ENCODE results near the gene YES1. TPM values are rescaled to one million over a fixed set of nuclear protein-coding genes. Genes with fewer than 3 reads are reported as not detected.
"Not testable (repeated sequence)": the region's sequence is repeated elsewhere in the genome, so short reads cannot be mapped to it uniquely, and the experiment has no call there.

The YES1 gene
- total RNA-seq, 1 donor from 2014 or later = 12.8 TPM

GRCh38 chr18:795383-795782 is 16.7 kb downstream of the YES1 start:
- intact Hi-C loops (cut with micrococcal nuclease) = not testable (repeated sequence)

DNA sequence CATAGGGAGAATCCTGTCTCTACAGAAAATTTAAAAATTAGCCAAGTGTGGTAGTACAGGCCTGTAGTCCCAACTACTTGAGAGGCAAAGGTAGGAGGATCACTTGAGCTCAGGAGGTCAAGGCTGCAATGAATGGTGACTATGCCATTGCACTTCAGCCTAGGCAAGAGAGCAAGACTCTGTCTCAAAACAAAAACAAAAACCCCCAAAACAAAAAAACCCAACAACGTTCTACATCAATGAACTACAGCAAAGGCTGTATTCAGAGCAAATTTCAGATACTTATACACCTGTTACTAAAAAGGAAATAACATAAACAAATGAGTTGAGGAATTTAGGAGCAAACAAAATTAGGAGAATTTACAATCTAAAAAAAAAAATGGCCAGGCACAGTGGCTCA is 22.6 kb downstream of the YES1 start:
- intact Hi-C loops (cut with micrococcal nuclease) = no loop called here

GRCh38 chr18:785242-785641 is 26.8 kb downstream of the YES1 start:
- intact Hi-C loops (cut with micrococcal nuclease) = no loop called here

DNA sequence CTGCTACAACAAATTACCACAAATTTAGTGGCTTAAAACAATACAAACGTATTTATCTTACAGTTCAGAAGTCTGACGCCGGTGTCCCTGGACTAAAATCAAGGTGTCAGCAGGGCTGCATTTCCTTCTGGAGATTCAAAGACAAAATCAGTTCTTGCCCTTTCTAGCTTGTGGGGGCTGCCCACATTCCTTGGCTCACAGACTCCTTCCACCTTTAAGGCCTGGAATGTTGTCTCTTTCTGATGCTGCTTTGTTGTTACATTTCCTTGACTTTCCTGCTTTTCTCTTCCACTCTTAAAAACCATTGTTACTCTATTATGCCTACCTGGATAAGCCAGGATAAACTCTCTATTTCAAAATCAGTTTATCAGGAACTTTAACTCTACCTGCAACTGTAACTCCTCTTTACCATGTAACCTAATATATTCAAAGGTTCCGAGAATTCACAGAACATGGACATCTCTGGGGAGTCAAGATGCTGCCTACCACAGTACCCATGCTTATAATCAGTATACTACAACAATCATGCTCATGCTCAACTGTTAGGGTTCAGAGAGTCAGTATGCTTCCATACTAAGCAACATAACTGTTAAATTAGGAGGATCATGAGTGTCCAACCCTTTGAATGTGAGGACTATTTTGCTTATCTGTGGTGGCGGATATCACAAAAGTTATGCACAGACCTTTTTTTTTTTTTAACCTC is 27.4 kb downstream of the YES1 start:
- intact Hi-C loops (cut with micrococcal nuclease) = no loop called here

- intact Hi-C loops (cut with micrococcal nuclease) = no loop called here
Observed at GRCh38 chr18:778194-778927, 33.7 kb downstream of the YES1 start.

- intact Hi-C loops (cut with micrococcal nuclease) = no loop called here
Observed at GRCh38 chr18:777021-777420, 35.0 kb downstream of the YES1 start.

GRCh38 chr18:776044-776443 is 36.0 kb downstream of the YES1 start:
- intact Hi-C loops (cut with micrococcal nuclease) = not testable (repeated sequence)

GRCh38 chr18:774811-775210 is 37.2 kb downstream of the YES1 start:
- intact Hi-C loops (cut with micrococcal nuclease) = no loop called here

DNA sequence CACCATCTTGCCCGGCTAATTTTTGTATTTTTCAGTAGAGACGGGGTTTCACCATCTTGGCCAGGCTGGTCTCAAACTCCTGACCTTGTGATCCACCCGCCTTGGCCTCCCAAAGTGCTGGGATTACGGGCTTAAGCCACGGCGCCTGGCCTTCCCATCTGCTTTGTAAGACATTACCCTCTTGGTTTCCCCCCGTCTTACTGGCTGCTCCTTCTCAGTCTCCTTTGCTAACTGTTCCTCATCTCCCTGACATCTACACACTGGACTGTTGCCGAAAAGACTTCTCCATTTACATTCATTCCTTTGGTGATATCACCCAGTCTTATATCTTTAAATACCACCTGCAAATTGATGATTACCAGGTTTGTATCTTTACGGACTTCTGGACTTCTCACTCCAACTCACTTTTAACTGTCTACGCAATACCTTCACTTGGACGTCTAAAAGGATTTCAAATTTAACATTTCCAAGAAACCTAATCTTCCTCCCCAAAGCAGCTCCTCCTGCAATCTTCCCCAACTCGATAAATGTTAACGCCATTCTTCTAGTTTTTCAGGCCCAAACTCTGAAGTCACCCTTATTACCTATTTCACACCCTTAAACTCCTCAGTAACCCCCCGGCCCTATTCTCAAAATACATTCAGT is 37.9 kb downstream of the YES1 start:
- intact Hi-C loops (cut with micrococcal nuclease) = no loop called here

DNA sequence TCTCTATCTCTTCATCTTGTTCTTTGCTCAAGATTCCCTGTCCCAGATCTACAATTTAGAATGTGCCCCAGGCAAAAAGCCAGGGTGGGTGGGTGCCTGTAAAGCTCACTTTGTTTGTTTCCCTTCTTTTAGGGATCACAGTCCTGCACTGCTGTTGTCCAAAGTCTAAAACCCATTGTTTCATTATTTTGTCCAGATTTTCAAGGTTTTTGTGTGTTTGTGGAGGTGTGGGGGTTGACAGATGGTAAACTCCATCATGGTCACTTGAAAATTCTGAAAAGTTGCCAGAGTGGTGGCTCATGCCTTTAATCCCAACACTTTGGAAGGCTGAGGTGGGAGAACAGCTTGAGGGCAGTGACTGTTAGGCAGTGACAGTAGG is 41.5 kb downstream of the YES1 start:
- intact Hi-C loops (cut with micrococcal nuclease) = no loop called here

- intact Hi-C loops (cut with micrococcal nuclease) = no loop called here
Observed at GRCh38 chr18:767961-768360, 44.1 kb downstream of the YES1 start.

DNA sequence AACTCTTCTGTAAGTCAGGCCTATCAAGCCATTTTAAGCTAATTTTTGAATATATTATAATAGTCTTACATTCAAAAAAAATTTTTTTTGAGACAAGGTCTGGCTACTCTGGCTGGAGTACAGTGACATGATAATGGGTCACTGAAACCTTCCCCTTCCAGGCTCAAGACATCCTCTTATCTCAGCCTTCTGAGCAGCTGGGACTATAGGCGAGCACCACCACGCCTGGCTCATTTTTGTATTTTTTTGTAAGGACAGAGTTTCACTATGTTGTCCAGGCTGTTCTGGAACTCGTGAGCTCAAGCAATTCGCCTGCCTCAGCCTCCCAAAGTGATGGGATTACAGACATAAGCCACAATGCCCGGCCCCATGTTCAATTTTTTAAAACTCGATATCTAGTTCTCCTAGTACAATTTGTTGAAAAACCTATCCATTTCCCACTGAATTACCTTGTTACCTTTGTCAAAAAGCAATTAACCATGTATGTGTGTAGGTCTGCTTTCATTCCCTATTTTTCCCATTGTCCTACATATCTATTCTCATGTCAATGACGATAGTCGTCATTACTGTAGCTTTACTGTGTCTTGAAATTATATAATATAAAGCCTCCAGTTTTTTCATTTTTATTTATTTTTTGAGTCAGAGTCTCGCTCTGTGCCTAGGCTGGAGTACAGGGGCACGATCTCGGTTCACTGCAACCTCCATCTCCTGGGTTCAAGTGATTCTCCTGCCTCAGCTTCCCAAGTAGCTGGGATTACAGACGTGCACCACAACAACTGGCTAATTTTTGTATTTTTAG is 44.8 kb downstream of the YES1 start:
- intact Hi-C loops (cut with micrococcal nuclease) = no loop called here

DNA sequence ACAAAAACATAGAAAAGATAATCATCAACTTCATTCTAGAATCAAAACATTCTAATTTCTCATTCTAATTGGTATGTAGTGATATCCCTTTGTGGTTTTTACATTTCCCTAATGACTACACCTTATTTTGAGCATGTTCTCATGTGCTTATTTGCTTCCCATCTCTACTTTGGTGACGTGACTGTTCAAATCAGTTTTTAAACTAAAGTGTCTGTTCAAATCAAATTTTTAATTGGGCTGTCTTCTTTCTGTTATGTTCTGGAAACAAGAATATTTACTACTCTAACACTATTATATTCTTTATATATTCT is 45.5 kb downstream of the YES1 start:
- intact Hi-C loops (cut with micrococcal nuclease) = no loop called here

DNA sequence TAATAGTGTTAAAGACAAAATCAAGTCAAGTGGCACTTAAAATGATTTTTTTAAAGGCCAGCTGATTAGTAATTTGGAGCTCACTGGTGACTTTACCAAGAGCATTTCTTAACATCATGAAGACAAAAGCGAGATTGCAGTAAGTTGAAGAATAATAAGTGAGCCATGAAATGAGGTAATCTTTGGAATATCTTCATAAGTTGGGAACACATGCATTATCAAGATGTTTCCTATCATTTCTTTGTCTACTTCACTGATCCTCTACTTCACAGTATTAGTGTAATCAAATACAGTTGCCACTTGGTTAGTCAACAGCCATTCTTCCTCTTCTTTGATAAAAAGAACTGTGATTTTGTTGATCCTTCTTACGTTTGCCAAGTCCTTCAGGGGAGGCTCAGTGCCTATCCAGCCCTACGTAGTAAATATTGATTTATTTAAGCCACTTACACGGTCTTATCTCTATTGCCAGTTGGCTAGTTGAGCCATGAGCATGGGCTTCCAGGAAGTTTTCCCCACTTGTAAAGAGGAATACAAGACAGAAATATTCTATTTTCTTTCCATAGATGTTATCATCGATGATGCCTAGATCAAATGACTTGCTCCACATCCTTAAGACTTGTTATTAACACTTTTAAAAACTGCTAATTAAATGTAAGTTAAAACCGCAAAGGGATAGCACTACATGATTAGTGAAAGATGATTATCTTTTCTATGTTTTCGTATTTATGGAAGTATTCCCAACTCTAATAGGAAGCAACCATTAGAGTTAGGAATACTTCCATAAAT is 46.1 kb downstream of the YES1 start:
- intact Hi-C loops (cut with micrococcal nuclease) = no loop called here

DNA sequence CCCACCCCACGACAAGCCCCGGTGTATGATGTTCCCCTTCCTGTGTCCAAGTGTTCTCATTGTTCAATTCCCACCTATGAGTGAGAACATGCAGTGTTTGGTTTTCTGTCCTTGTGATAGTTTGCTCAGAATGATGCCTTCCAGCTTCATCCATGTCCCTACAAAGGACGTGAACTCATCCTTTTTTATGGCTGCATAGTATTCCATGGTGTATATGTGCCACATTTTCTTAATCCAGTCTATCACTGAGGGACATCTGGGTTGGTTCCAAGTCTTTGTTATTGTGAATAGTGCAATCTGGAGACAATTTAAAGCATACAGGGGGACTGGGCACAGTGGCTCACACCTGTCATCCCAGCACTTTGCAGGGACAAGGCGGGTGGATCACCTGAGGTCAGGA is 52.2 kb downstream of the YES1 start:
- intact Hi-C loops (cut with micrococcal nuclease) = not testable (repeated sequence)

- intact Hi-C loops (cut with micrococcal nuclease) = no loop called here
Observed at GRCh38 chr18:755506-755905, 56.5 kb downstream of the YES1 start.

DNA sequence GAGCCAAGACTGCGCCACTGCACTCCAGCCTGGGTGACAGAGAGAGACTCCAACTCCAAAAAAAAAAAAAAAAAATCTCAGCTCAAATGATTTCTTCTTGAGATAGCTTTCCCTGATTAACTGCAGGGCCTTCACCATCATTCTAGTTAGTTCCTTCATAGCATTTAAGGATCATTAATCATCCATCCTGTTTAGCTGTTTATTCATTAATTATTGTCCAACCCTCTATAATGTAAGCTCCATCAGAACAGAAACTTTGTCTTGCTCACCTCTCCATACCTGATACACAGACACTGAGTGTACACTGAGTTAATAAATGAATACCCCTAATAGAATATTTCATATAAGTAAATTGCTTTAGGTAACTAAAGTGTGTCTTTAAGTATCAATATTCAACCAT is 57.4 kb downstream of the YES1 start:
- intact Hi-C loops (cut with micrococcal nuclease) = loop anchor here (5.0 kb wide), 1 partner anchor 53 kb away; no protein-coding TSS in a partner anchor

DNA sequence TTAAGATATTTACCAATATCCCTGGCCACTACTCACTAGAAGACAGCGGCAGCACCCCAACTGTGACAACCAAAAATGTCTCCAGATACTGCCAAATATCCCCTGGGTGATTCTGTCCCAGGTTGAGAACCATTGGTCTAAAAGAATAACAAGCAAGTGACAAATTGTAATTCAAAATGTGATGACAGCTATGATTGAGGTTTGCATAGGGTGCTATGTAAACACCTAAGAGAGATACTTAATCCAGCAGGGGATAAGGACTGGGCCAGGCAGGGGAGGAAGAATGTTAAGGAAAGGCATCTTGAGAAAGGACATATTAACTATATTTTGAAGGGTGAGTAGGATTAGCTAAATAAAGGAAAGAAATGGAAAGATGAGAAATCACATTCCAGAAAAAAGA is 61.6 kb downstream of the YES1 start:
- intact Hi-C loops (cut with micrococcal nuclease) = loop anchor here (5.0 kb wide), 1 partner anchor 57 kb away; no protein-coding TSS in a partner anchor

DNA sequence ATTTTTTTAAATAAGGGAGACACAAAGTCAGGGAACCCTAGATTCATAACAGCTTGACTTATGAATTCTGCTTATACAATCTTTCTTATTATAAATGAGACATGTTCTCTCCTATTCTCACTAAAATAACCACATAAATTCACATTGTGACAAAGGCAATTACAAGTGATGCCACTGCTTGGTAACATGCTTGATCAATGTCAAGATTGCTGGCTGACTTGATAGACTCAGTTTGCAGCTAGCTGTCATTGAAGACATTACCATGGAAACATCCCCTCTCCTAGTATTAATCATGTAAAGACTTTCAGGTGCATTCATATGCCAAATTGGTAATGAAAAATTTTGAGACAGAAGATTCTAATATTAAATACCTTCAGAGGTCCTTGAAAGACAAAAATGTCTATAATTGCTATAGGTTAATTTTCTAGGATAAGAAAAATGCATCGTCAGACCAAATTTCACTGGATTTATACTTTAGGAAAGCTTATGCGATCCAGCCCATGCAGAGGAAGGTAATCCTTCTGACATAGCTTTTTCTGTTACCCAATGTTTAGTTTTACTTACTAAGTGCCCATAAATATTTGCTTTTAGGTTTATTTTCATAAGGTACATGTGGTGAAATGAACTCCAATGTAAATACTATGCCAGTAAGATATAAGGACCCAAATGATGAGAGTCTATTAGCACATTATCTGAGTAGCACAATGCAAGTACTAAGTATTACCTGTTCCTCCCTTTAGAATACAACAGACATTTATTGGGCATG is 67.0 kb downstream of the YES1 start:
- intact Hi-C loops (cut with micrococcal nuclease) = no loop called here

DNA sequence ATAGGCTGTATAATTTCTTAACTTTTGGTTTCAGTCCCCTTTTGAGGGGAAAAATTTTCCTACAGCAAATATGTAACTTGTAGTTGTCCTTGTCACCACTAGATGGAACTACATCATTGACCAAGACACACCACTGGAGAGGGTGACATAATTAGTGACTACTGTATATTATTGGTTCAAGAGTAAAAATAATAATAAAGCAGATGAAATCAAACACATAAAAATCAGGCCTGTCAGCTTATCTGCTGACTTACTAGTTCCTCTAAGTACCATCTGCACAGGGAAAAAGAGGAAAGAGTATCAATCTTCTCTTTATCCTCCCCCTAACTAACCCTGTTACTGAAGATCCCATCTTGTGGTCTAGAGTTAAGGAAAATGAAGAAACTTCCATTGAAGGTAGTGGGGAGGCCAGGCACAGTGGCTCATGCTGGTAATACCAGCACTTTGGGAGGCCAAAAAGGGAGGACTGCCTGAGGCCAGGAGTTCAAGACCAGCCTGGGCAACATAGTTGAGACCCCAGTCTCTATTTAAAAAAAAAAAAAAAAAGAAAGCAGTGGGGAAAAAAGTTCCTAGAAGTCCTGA is 70.0 kb downstream of the YES1 start:
- intact Hi-C loops (cut with micrococcal nuclease) = loop anchor here (1.0 kb wide), 5 partner anchors 30 to 118 kb away; partner anchors contain the start of gene ENOSF1

Measured in T-helper 1 cell treated with Interleukin-12 subunit alpha and Interleukin-12 subunit beta and Interleukin-4 antibody, amounts not matched to agents 30 ng/mL and 1 ng/mL, for 36 hours (primary cell).